ENCODE data around the gene SNED1.

DNA sequence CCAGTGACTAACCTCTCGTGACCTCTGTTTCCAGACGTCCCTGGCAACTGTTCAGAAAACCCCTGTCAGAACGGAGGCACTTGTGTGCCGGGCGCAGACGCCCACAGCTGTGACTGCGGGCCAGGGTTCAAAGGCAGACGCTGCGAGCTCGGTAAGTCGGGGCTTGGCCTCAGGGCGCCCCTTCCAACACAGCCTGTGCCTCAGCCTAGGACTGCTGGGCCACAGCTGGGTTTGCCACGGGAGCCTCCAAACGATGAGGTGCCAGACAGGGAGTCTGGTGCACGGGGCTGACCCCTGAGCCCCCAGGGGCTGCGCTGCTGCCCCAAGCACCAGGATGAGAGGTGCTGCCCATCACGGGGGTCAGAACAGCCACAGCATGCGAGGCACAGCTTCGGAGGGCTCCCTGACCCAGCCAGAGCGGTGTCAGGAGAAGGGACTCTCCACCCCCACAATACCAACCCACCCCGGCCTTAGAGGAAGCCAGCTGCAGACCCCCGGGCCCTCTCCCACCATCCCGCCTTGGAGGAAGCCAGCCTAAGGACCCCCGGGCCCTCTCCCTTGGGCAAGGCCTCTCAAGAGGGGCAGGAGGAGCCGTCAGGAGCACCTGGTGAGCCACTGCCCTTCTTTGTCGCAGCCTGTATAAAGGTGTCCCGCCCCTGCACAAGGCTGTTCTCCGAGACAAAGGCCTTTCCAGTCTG, 83.4 kb downstream of the SNED1 start:
- no peak for TF ChIP-seq POLR2A (IDR thresholded peaks at IDR 0.05; ENCODE audit: low read depth, low read length)
- TF ChIP-seq POLR2AphosphoS5 (IDR thresholded peaks at IDR 0.05; ENCODE audit: low read depth, low read length) = no peak
- no peak for TF ChIP-seq TAF1 (IDR thresholded peaks at IDR 0.05; ENCODE audit: low read depth, low read length)
- no peak for TF ChIP-seq PAX5 (IDR thresholded peaks at IDR 0.05; ENCODE audit: insufficient read depth, low read length, severe bottlenecking)
- TF ChIP-seq SPI1 (IDR thresholded peaks at IDR 0.05; ENCODE audit: low read depth, low read length) = no peak
